Activated naive CD8-positive, alpha-beta T cell treated with anti-CD3 and anti-CD28 coated beads, Interleukin-2, amount 10 ng/mL, durations not matched to agents 7 days and 5 days (primary cell): Measurements from ENCODE around the gene WHRN. TPM values are rescaled to one million over a fixed set of nuclear protein-coding genes. Genes with fewer than 3 reads are reported as not detected.
A peak's percentile ranks its signal among the peaks of the same experiment; 100 is the strongest.

ENCODE experiments used
- ATAC-seq: fragments of 150-1000 bp; cut with Tn5 transposase; one replicate; pipeline ENCODE4 v1.10.0; 2021; ENCODE audit warnings: low read depth, moderate library complexity
- POLR2A ChIA-PET: fragments of 350-600 bp; sonication (Branson Sonifier 250); formaldehyde crosslinking; loops from one replicate; lab custom pipeline; 2021; ENCODE audit warnings: antibody characterized with exemption; lab: Charles Lee
- DNase-seq: peaks from one replicate; pipeline ENCODE4 v3.0.0; 2021
- H3K27ac Mint-ChIP-seq: one replicate; pipeline ENCODE4 v1.8.0; 2022; ENCODE audit warnings: mild to moderate bottlenecking, mixed read lengths
- H3K27me3 Mint-ChIP-seq: one replicate; pipeline ENCODE4 v1.8.0; 2022; ENCODE audit warnings: mild to moderate bottlenecking, moderate library complexity, mixed read lengths
- H3K36me3 Mint-ChIP-seq: one replicate; pipeline ENCODE4 v1.8.0; 2021; ENCODE audit warnings: mild to moderate bottlenecking, mixed read lengths
- H3K4me1 Mint-ChIP-seq: one replicate; pipeline ENCODE4 v1.8.0; 2021; ENCODE audit warnings: mixed read lengths
- H3K4me3 Mint-ChIP-seq: one replicate; pipeline ENCODE4 v1.8.0; 2022; ENCODE audit warnings: mild to moderate bottlenecking, moderate library complexity, mixed read lengths
- H3K9me3 Mint-ChIP-seq: one replicate; pipeline ENCODE4 v1.8.0; 2021; ENCODE audit warnings: mixed read lengths
- total RNA-seq, 2 experiments: library from RNA; stranded (reverse); gene quantifications; one replicate each; pipeline ENCODE4 v1.2.3, GENCODE V29; 2021

Gene WHRN
- total RNA-seq, 2 experiments from 2014 or later: 10.5 TPM

DNA sequence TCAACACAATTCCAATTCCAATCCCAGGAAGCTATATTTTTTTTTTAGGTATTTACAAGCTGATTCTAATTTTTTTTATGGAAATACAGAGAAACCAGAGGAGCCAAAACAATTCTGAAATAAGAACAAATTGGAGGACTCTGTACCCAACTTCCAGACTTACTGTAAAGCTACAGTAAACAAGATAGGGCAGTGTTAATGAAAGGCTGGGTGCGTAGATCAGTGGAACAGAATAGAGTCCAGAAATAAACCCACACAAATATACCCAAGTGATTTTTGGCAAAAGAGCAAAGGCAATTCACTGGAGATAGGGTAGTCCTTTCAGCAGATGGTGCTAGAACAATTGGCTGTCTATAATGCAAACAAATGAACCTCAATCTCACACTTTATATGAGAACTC is 50.6 kb downstream of the WHRN start:
- Mint-ChIP-seq H3K36me3 (peaks cover 2% of the 10 kb centered on the region), H3K4me1 (peaks cover 19% of the 10 kb centered on the region), H3K4me3 (no peak overlapping the region), H3K27me3 (peaks cover 6% of the 10 kb centered on the region), H3K9me3 (no peaks in the 10 kb centered on the region), H3K27ac (no peak overlapping the region)
- POLR2A ChIA-PET: no interaction called here
- DNase-seq (no peak), ATAC-seq (no peak)

DNA sequence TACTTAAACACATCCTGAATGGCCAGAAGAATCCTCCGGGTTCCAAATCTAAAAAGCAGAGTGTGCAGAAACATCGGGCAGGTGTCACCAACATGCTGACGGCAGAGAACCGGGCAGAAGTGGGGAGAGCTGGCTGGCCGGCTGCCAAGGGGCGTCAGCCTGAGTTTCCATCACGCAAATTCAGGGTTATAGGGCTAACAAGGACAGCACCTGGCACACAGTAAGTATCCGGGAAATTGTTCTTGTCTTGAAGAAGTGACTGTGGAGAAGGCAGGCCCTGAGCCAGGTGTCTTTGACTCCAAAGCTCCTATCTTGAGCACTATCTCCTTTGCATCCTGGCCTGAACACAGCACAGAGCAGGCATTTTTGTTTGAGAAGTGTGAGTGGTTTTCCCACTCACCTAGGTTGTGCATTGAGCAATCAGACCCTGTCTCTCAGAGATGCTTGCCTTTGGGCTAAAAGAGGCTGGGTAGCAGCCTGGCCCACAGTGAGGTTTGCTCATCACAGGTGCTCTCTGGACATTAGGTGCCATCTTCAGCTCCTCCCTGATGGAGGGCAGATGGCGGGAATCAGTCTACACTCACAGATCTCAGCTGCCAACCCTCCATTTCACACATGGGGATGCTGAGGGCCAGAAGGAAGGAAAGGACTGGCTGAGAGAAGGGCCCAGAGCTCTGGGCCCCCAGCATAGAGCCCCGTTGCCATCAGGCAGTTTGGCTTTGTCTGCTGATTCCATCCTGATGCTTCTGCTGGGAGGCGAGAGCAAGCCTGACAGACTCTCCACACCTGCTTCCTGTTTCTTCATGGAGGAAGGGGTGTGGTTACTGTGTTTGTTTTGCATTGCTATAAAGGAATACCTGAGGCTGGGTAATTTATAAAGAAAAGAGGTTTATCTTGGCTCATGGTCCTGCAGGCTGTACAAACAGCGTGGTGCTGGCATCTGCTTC is 52.8 kb downstream of the WHRN start:
- Mint-ChIP-seq H3K4me1 (peaks cover 25% of the 10 kb centered on the region), H3K27me3 (peaks cover 8% of the 10 kb centered on the region), H3K27ac (peak overlapping the region; percentile 31), H3K9me3 (no peaks in the 10 kb centered on the region), H3K4me3 (no peak overlapping the region), H3K36me3 (peaks cover 2% of the 10 kb centered on the region)
- peak; percentile 19 for ATAC-seq
- POLR2A ChIA-PET: interaction anchor here (1.5 kb wide), 1 partner anchor 24 kb away, joined by 3 read pairs; no protein-coding TSS in a partner anchor
- DNase-seq: no peak

DNA sequence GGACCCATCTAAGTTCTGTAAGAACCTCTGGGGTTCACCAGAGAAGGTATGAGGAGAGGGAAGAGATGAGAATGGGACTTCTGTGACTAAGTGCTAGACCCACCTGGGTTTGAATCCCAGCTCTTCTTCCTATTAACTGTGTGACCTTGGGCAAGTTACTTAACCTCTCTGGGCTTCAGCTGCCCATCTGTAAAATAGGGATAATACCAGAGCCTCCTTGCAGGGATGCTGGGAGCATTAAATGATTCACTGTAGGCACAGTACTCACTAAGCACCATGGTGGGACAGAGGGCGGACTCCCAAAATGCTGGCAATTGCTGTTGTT is 53.6 kb downstream of the WHRN start:
- no peak overlapping the region for H3K27ac Mint-ChIP-seq
- POLR2A ChIA-PET: interaction anchor here (0.5 to 1.5 kb wide), 2 partner anchors 25 to 59 kb away, joined by 3 read pairs; no protein-coding TSS in a partner anchor
- H3K27me3 Mint-ChIP-seq: peaks cover 9% of the 10 kb centered on the region
- peaks cover 28% of the 10 kb centered on the region for H3K4me1 Mint-ChIP-seq
- DNase-seq: no peak
- H3K4me3 Mint-ChIP-seq: no peak overlapping the region
- ATAC-seq: no peak
- H3K36me3 Mint-ChIP-seq: peaks cover 2% of the 10 kb centered on the region
- H3K9me3 Mint-ChIP-seq: no peaks in the 10 kb centered on the region

DNA sequence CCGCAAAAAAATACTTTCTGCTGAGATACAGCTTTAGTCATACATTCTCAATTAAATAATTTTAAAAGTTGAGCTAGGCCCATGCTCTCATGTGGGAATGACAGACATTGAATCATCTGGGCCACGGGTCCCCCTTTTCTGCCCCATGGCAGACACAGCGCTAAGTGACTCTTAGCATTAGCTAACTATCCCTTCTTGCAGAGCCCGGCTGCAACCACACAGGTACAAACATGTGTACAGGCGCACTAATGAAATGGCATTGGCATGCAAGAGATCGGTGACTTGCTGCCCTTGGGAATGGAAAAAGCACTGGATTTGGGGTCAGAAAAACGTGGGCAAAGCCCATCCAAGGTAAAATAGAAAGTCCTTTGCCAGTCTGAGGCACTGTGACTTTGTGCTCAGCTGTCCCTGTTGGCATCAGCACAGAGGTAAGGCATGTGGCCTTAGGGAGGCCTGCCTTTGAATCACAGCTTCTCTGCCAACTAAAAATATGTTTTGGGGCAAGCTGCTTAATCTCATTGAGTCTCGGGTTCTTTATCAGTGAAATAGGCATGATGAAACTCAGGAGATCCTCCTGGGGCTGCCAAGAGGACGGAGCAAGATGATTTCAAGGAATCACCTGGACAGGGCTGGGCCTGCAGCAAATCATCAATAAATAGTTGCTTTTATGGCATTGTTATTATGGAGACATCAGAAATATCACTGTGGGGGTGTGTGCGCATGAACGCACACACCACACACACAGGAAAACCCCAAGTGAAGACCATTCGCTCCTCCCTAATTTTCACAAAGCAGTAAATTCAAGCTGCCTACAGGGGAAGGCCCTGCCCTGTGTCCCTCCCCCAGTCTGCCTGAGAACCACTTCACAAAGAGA is 54.2 kb downstream of the WHRN start:
- ATAC-seq: peak; percentile 59
- H3K27ac Mint-ChIP-seq: no peak overlapping the region
- H3K36me3 Mint-ChIP-seq: peaks cover 2% of the 10 kb centered on the region
- peaks cover 10% of the 10 kb centered on the region for H3K27me3 Mint-ChIP-seq
- DNase-seq: no peak
- H3K4me3 Mint-ChIP-seq: no peak overlapping the region
- no peaks in the 10 kb centered on the region for H3K9me3 Mint-ChIP-seq
- POLR2A ChIA-PET: interaction anchor here (0.5 to 1.5 kb wide), 2 partner anchors 26 to 58 kb away, joined by 3 read pairs; no protein-coding TSS in a partner anchor
- peaks cover 28% of the 10 kb centered on the region for H3K4me1 Mint-ChIP-seq

DNA sequence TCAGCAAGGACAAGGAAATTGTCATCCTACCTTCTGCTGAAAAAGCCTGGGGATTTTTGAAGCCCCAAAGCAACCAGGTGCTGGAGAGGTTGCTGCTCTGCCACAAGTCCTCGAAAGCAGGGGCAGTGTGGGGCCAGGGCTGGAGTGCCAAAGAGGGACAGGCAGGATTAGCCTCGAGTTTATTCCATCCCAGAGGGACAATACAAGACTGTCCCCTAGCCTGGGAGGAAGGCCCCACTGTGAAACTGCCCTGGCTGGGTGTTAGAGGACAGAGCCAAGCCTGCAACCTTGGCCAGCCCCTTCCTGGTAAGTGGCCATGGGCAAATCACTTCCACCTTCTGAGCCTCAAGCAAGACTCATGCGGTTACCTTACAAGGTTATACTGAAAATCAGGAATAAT is 55.1 kb downstream of the WHRN start:
- no peaks in the 10 kb centered on the region for H3K9me3 Mint-ChIP-seq
- H3K27ac Mint-ChIP-seq: no peak overlapping the region
- POLR2A ChIA-PET: no interaction called here
- no peak for DNase-seq
- H3K27me3 Mint-ChIP-seq: peaks cover 10% of the 10 kb centered on the region
- ATAC-seq: no peak
- H3K4me1 Mint-ChIP-seq: peaks cover 28% of the 10 kb centered on the region
- H3K4me3 Mint-ChIP-seq: no peak overlapping the region
- H3K36me3 Mint-ChIP-seq: peaks cover 2% of the 10 kb centered on the region

GRCh38 chr9:114449236-114449635 is 56.0 kb downstream of the WHRN start:
- H3K4me3 Mint-ChIP-seq: no peak overlapping the region
- POLR2A ChIA-PET: no interaction called here
- peaks cover 2% of the 10 kb centered on the region for H3K36me3 Mint-ChIP-seq
- ATAC-seq (no peak), DNase-seq (no peak)
- H3K27ac Mint-ChIP-seq: no peak overlapping the region
- H3K27me3 Mint-ChIP-seq: peaks cover 8% of the 10 kb centered on the region
- peaks cover 28% of the 10 kb centered on the region for H3K4me1 Mint-ChIP-seq
- H3K9me3 Mint-ChIP-seq: no peaks in the 10 kb centered on the region

- peaks cover 28% of the 10 kb centered on the region for H3K4me1 Mint-ChIP-seq
- peaks cover 2% of the 10 kb centered on the region for H3K36me3 Mint-ChIP-seq
- H3K4me3 Mint-ChIP-seq: no peak overlapping the region
- H3K9me3 Mint-ChIP-seq: peaks cover under 1% of the 10 kb centered on the region
- no peak overlapping the region for H3K27ac Mint-ChIP-seq
- POLR2A ChIA-PET: no interaction called here
- ATAC-seq (no peak), DNase-seq (no peak)
- H3K27me3 Mint-ChIP-seq: peaks cover 8% of the 10 kb centered on the region
These were observed 56.6 kb downstream of the WHRN start for GRCh38 chr9:114448706-114449105.

GRCh38 chr9:114446672-114447450 is 58.4 kb downstream of the WHRN start:
- H3K4me3 Mint-ChIP-seq: no peak overlapping the region
- no peak for ATAC-seq
- POLR2A ChIA-PET: no interaction called here
- H3K9me3 Mint-ChIP-seq: peaks cover 1% of the 10 kb centered on the region
- H3K36me3 Mint-ChIP-seq: no peaks in the 10 kb centered on the region
- H3K27ac Mint-ChIP-seq: no peak overlapping the region
- H3K4me1 Mint-ChIP-seq: peaks cover 17% of the 10 kb centered on the region
- DNase-seq: no peak
- H3K27me3 Mint-ChIP-seq: peaks cover 10% of the 10 kb centered on the region

- Mint-ChIP-seq H3K4me3 (no peak overlapping the region), H3K27me3 (peaks cover 10% of the 10 kb centered on the region), H3K9me3 (peaks cover 1% of the 10 kb centered on the region), H3K27ac (no peak overlapping the region), H3K36me3 (no peaks in the 10 kb centered on the region), H3K4me1 (peaks cover 11% of the 10 kb centered on the region)
- DNase-seq (no peak), ATAC-seq (no peak)
- POLR2A ChIA-PET: no interaction called here
These were observed 59.2 kb downstream of the WHRN start for GRCh38 chr9:114446036-114446435.

DNA sequence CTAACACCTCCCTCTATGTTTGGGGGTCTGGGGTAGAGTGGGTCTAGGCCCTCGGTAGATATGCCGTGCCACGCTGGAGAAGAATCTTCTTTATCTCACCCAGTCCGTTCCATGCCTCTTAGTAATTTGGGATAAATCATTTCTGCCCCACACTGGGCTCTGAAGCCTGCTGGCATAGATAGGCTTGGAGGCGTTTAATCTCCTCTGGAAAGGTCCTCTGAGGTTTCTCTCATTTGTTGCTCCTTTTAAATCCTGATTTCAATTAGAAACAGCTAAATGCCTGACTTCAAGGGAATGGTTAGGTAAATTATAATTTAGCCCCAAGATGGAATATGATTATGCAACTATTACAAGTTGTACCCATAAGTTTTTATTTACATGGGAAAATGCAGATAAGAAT is 59.7 kb downstream of the WHRN start:
- Mint-ChIP-seq H3K9me3 (peaks cover 1% of the 10 kb centered on the region), H3K27me3 (peaks cover 10% of the 10 kb centered on the region), H3K4me3 (no peak overlapping the region), H3K36me3 (no peaks in the 10 kb centered on the region), H3K27ac (no peak overlapping the region), H3K4me1 (peaks cover 10% of the 10 kb centered on the region)
- DNase-seq (no peak), ATAC-seq (no peak)
- POLR2A ChIA-PET: no interaction called here

DNA sequence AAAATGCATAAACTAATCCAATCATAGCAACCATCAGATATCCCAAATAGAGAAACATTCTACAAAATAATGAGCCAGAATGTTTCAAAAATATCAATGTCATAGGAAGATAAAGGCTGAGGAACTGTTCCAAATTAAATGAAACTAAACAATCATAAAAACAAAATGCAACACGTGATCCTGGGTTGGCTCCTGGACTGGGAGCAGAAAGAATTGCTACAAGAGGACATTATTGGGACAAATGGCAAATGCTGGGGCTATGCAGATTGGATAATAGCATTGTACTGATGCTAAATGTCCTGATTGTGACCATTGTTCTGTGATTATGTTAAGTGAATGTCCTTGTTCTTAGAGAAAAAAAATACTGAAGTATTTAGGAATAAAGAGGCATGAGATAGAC is 63.3 kb downstream of the WHRN start:
- Mint-ChIP-seq H3K27ac (no peak overlapping the region), H3K4me3 (no peak overlapping the region), H3K4me1 (peaks cover 3% of the 10 kb centered on the region), H3K9me3 (peaks cover 1% of the 10 kb centered on the region), H3K36me3 (no peaks in the 10 kb centered on the region), H3K27me3 (peaks cover 12% of the 10 kb centered on the region)
- POLR2A ChIA-PET: no interaction called here
- DNase-seq: no peak
- ATAC-seq: no peak

GRCh38 chr9:114437401-114437893 is 67.8 kb downstream of the WHRN start:
- ATAC-seq (no peak), DNase-seq (no peak)
- no peaks in the 10 kb centered on the region for H3K36me3 Mint-ChIP-seq
- no peak overlapping the region for H3K27ac Mint-ChIP-seq
- H3K9me3 Mint-ChIP-seq: no peaks in the 10 kb centered on the region
- POLR2A ChIA-PET: no interaction called here
- H3K27me3 Mint-ChIP-seq: peaks cover 5% of the 10 kb centered on the region
- no peak overlapping the region for H3K4me3 Mint-ChIP-seq
- peaks cover 5% of the 10 kb centered on the region for H3K4me1 Mint-ChIP-seq

GRCh38 chr9:114434878-114435311 is 70.4 kb downstream of the WHRN start:
- Mint-ChIP-seq H3K27ac (no peak overlapping the region), H3K36me3 (no peaks in the 10 kb centered on the region), H3K27me3 (peaks cover 7% of the 10 kb centered on the region), H3K9me3 (no peaks in the 10 kb centered on the region), H3K4me1 (peaks cover 5% of the 10 kb centered on the region), H3K4me3 (no peak overlapping the region)
- ATAC-seq (no peak), DNase-seq (peak; percentile 7)
- POLR2A ChIA-PET: no interaction called here
